ENCODE measurements around the gene ATF3. TPM values are rescaled to one million over a fixed set of nuclear protein-coding genes. Genes with fewer than 3 reads are reported as not detected.
A peak's percentile ranks its signal among the peaks of the same experiment; 100 is the strongest.

ATF3 gene
- total RNA-seq, 2 donors from 2014 or later: 25.1 to 48.4 TPM

DNA sequence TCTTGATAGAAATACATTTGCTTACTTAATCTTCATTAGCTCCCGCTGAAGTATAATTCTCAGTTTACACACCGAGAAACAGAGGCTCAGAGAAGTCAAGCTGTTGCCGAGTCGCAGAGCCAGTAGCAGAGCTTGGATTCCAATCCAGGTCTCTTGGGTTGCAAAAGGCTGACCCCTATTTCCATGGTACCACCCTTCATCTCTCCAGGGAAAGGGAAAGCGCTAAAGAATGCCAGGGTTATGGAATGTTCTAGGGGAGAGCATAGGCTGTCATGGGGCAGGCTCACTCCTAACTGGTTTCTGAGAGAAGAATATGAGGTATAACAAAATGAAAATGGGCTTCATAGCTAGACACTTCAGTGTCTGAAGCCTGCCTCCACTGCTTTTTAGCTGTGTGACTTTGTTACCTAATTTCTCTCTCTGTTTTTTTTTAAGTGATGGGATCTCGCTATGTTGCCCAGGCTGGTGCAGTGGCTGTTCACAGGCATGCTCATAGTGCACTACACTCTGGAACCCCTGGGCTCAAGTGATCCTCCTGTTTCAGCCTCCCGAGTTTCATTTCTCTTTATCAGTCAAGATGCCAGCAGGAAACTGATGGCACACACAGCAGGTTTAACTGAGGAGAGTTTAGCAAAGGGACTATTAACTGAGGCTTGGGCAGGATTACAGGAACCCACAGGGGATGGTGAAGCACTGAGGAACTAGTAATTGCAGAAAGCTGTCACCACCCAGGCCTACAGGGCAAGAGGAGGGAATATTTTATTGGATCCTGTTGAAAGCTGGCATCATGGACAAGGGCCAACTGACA lies 25.5 kb upstream of the ATF3 start:
- no peak for ATAC-seq

DNA sequence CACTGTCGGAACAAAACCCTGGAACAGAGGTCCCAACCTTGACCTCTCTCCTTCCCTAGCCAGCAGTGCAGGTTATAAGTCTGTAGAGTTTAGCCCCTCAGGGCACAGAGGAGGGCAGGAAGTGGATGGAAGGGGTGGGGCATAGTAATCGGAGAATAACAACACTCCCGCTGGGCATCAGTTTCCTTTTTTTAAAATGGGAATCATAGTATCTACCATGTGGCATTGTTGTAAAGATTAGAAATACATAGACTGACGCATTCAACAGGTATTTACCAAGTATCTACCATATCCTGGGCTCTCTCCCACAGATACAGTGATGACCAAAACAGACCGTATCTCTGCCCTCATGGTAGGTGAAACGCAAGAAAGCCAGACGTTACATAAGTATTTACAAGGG lies 24.9 kb upstream of the ATF3 start:
- no peaks in the 10 kb centered on the region for H3K36me3 Mint-ChIP-seq
- no peak for ATAC-seq
- H3K27ac Mint-ChIP-seq: no peak overlapping the region
- H3K9me3 Mint-ChIP-seq: no peaks in the 10 kb centered on the region
- DNase-seq (ENCODE audit: low spot score in 2 of 2): no peak

More for the DNA sequence above, 25.5 kb upstream of the ATF3 start:
- Mint-ChIP-seq H3K27ac (no peak overlapping the region), H3K36me3 (peaks cover 0 to 6% of the 10 kb centered on the region in 2 donors), H3K9me3 (no peaks in the 10 kb centered on the region)
- DNase-seq (ENCODE audit: low spot score in 2 of 2): no peak

GRCh38 chr1:212584092-212584886 lies 24.3 kb upstream of the ATF3 start:
- DNase-seq (ENCODE audit: low spot score in 2 of 2): no peak
- Mint-ChIP-seq H3K9me3 (no peaks in the 10 kb centered on the region), H3K36me3 (no peaks in the 10 kb centered on the region), H3K27ac (no peak overlapping the region)
- no peak for ATAC-seq

- Mint-ChIP-seq H3K36me3 (no peaks in the 10 kb centered on the region), H3K9me3 (no peaks in the 10 kb centered on the region), H3K27ac (no peak overlapping the region)
- DNase-seq (ENCODE audit: low spot score in 2 of 2) (no peak), ATAC-seq (no peak)
Measured at GRCh38 chr1:212585210-212585609, 23.4 kb upstream of the ATF3 start.

DNA sequence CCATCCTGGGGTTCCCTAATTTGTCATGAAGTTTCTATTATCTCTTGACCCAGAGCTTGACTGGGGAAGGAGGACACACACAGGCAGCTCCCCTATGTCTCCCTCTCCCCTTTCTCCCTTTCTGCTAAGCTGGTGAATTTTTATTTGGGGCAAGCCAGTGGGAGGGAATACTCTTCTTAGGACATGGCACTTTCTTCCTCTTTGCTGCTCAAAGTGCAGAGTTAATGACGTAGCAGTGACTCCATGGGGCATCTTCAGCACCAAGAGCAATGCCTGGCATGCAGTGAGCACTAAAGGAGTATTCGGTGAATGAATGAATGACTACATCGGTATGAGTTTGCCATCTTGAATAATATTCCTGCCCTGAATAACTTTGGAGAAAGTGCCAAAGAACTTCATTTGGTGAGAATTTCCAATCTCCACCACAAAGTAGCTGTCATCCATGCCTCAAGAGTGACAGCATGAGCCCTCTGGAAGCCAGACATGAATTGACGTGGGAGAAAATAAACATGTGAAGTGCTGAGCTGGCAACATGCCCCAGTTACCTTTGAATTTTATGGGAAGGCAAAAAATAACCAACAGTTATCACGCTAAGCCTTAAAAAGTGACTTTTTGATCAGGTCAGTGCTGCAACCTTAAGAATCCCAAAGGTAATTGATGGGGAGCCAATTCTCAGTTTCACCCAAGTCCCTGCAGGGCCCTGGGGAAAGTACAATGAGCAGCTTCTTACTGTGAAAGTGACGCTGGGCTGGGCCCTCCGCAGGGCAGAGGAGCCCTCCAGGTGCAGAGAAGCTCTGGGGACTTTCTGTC lies 22.1 kb upstream of the ATF3 start:
- H3K9me3 Mint-ChIP-seq: no peaks in the 10 kb centered on the region
- no peaks in the 10 kb centered on the region for H3K36me3 Mint-ChIP-seq
- DNase-seq (ENCODE audit: low spot score in 2 of 2) (no peak), ATAC-seq (no peak)
- no peak overlapping the region for H3K27ac Mint-ChIP-seq

DNA sequence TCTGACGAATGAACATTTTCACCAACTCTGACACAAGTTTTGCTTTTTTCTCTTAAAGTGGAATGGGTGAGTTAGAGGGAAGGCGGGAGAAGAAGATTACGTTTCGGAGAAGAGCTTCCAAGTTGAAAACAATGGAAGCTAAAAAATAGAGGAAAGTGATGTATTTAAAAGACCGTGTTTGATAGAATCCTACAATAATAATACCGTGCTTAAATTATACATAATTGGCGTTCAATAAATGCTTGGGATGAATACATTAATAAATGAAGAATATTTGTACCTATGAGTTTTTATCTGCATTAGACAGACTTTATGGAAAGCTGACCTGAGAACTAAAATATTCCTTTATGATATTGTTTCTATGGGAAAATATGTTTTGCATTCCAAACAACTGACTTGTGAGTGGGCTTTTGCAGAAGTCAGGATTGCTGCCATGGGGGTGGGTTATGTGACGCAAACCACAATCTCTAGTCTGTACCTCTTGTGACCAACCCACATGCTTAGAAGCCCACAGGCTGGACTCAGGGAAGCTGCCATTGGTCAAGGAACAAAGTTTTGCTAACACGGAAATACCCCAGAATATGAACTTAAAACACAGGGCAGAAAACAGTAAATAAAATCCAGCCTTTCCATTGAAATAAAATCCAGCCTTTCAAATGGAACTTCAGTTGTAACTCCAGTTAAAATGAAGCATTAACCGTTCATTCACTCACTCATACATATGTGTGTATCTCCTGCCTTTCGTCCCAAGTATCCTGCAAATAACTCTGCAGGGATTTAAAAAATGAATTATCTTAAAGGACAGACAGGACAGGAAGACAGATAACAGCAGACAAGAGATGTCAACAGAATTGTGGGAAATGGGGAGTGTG lies 21.3 kb upstream of the ATF3 start:
- ATAC-seq (no peak), DNase-seq (ENCODE audit: low spot score in 2 of 2) (no peak)
- Mint-ChIP-seq H3K36me3 (no peaks in the 10 kb centered on the region), H3K27ac (no peak overlapping the region), H3K9me3 (no peaks in the 10 kb centered on the region)

DNA sequence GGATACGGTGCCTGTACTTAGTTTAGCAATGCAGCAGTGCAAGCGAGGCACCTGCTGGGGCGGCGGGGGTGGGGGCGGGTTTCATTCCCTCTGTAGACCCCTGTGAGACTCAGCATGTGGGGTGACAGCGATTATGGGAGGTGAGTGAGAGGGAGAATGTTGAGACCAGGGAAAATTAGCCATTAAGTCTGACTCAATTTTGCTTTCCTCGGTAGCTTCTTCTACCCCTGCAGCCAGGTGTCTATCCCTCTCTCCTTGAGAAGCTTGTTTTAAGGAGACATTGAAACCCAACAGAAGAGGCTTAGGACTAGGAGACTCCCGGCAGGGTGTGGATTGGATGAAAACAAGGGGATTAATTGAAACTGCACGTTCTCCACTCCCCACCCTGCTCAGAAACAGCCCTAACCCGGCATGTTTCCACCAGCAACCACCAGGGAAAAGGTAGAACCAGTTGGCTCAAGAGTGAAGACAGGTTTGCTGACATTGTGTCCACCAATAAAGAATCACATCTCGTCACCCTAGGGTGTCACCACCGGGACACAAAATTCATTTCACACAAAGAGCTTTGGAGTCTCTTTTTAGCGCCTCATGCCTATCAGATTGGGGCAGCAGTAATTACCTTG lies 20.6 kb upstream of the ATF3 start:
- ATAC-seq (no peak), DNase-seq (ENCODE audit: low spot score in 2 of 2) (no peak)
- Mint-ChIP-seq H3K9me3 (no peaks in the 10 kb centered on the region), H3K36me3 (no peaks in the 10 kb centered on the region), H3K27ac (no peak overlapping the region)

DNA sequence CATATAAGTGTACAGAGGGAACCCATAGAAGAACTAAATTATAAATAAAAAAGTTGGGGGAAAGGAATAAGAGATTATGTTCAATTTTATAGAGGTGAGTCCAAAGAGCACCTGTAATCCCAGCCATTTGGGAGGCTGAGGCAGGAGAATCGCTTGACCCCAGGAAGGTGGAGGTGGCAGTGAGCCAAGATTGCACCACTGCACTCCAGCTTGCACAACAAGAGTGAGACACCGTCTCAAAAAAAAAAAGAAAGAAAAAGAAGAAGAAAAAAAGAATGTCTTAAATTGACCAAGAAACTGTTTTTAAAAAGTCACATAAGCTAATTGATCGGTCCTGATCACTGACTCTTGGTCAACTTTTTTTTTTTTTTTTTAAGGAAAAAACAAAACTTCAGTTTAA lies 19.1 kb upstream of the ATF3 start:
- no peaks in the 10 kb centered on the region for H3K36me3 Mint-ChIP-seq
- no peak for ATAC-seq

GRCh38 chr1:212591922-212592321 lies 16.6 kb upstream of the ATF3 start:
- Mint-ChIP-seq H3K9me3 (peaks cover 0 to 9% of the 10 kb centered on the region in 2 donors), H3K36me3 (no peaks in the 10 kb centered on the region), H3K27ac (no peak overlapping the region)
- DNase-seq (ENCODE audit: low spot score in 2 of 2) (no peak), ATAC-seq (no peak)

More for the DNA sequence above, 19.1 kb upstream of the ATF3 start:
- DNase-seq (ENCODE audit: low spot score in 2 of 2): no peak
- Mint-ChIP-seq H3K9me3 (no peaks in the 10 kb centered on the region), H3K27ac (no peak overlapping the region)

DNA sequence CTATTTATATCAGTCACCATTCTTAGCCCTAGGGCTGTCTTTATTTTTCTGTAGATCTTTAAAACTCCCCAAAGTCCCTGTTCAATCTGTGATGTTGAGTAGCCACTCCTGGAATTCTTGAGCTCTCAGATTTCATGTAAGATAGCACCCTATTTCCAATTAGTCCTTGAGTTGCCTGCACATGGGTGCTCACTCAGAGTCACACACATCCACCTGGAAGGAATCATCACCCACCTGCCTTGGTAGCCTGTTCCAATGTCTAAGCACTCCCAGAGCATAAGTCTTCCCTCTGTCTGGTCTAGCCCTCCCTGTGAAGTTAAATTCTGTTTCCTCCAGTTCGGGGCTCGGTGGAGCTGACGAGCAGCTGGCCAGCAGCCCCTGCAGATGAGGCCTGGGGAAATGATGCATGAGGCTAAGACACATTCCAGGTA lies 14.7 kb upstream of the ATF3 start:
- ATAC-seq: no peak
- Mint-ChIP-seq H3K36me3 (peaks cover 0 to 9% of the 10 kb centered on the region in 2 donors), H3K9me3 (peaks cover 4 to 20% of the 10 kb centered on the region in 2 donors), H3K27ac (no peak overlapping the region)
- DNase-seq (ENCODE audit: low spot score in 2 of 2): no peak

DNA sequence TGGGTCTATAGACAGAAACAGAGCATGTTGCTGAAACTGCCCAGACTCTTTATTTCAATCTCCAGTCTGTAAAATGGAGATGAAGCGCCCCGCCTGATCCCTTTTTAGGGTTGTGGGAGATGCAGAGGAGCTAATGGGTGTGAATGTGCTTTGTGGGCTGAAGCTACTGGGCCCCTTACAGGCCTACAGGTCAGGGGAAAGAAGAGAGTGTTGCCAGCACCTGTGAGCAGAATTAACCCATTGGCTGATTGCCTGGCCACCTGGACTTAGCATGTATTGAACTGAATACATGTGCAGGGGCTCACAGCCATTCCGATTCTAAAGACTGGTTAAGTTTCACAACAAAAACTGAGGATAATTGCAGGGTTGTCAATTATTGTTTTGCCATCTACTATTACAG lies 13.9 kb upstream of the ATF3 start:
- H3K27ac Mint-ChIP-seq: no peak overlapping the region
- no peak for ATAC-seq
- no peak for DNase-seq (ENCODE audit: low spot score in 2 of 2)
- peaks cover 3 to 11% of the 10 kb centered on the region in 2 donors for H3K36me3 Mint-ChIP-seq
- H3K9me3 Mint-ChIP-seq: peaks cover 9 to 20% of the 10 kb centered on the region in 2 donors

DNA sequence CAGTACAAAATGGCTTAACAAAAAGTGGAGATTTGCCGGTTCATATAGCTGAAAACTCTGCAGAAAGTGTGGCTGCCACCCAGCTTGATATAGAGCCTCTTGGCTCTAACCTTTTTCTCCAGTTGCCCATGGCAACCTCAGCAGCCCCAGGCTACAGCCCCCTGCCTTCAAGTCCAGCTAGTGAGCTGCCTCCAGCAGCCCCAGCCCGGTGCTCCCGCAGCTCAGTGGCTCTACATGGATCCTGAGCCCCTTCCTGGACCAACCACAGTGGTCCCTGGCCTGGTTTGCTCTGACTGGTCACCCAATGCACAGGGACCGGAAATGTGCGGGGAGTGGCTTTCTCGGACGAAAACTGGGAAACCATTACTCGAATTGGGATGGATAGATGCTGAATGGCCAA lies 13.3 kb upstream of the ATF3 start:
- H3K27ac Mint-ChIP-seq: peak overlapping the region in 1 of 2 donors; percentile 100
- peaks cover 9 to 20% of the 10 kb centered on the region in 2 donors for H3K9me3 Mint-ChIP-seq
- H3K36me3 Mint-ChIP-seq: peaks cover 5 to 11% of the 10 kb centered on the region in 2 donors
- ATAC-seq: no peak
- DNase-seq (ENCODE audit: low spot score in 2 of 2): no peak

- peak; percentile 92 for ATAC-seq
- Mint-ChIP-seq H3K36me3 (peaks cover 5 to 11% of the 10 kb centered on the region in 2 donors), H3K9me3 (peaks cover 9 to 20% of the 10 kb centered on the region in 2 donors)
Measured at GRCh38 chr1:212595787-212596714, 12.5 kb upstream of the ATF3 start.

GRCh38 chr1:212596798-212597197 lies 11.8 kb upstream of the ATF3 start:
- peak overlapping the region; percentile 91 to 100 for H3K27ac Mint-ChIP-seq
- no peak for ATAC-seq
- DNase-seq (ENCODE audit: low spot score in 2 of 2): no peak
- H3K9me3 Mint-ChIP-seq: peaks cover 9 to 20% of the 10 kb centered on the region in 2 donors
- peaks cover 5 to 11% of the 10 kb centered on the region in 2 donors for H3K36me3 Mint-ChIP-seq

More at GRCh38 chr1:212595787-212596714, 12.5 kb upstream of the ATF3 start:
- DNase-seq (ENCODE audit: low spot score in 2 of 2): peak in 1 of 2 donors; percentile 28
- peak overlapping the region; percentile 91 to 100 for H3K27ac Mint-ChIP-seq

Data from activated naive CD4-positive, alpha-beta T cell treated with anti-CD3 and anti-CD28 coated beads, Interleukin-2, amount 50 U/mL, for 72 hours (primary cell).